ENCODE data around the gene SCN2A.

- TF ChIP-seq, protein P1, sequence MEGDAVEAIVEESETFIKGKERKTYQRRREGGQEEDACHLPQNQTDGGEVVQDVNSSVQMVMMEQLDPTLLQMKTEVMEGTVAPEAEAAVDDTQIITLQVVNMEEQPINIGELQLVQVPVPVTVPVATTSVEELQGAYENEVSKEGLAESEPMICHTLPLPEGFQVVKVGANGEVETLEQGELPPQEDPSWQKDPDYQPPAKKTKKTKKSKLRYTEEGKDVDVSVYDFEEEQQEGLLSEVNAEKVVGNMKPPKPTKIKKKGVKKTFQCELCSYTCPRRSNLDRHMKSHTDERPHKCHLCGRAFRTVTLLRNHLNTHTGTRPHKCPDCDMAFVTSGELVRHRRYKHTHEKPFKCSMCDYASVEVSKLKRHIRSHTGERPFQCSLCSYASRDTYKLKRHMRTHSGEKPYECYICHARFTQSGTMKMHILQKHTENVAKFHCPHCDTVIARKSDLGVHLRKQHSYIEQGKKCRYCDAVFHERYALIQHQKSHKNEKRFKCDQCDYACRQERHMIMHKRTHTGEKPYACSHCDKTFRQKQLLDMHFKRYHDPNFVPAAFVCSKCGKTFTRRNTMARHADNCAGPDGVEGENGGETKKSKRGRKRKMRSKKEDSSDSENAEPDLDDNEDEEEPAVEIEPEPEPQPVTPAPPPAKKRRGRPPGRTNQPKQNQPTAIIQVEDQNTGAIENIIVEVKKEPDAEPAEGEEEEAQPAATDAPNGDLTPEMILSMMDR (IDR thresholded peaks at IDR 0.05) = no peak
- TF ChIP-seq MYC (IDR thresholded peaks at IDR 0.05; ENCODE audit: borderline replicate concordance, low read length) (no peak), SREBF2 (IDR thresholded peaks at IDR 0.05) (no peak), EP300 (IDR thresholded peaks at IDR 0.05) (no peak), HOXA7 (CRISPR knock-in tag; IDR thresholded peaks at IDR 0.05) (no peak)
- TF ChIP-seq, protein P2, sequence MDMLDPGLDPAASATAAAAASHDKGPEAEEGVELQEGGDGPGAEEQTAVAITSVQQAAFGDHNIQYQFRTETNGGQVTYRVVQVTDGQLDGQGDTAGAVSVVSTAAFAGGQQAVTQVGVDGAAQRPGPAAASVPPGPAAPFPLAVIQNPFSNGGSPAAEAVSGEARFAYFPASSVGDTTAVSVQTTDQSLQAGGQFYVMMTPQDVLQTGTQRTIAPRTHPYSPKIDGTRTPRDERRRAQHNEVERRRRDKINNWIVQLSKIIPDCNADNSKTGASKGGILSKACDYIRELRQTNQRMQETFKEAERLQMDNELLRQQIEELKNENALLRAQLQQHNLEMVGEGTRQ (IDR thresholded peaks at IDR 0.05) = no peak
Observed at GRCh38 chr2:165440367-165440766, 201.2 kb downstream of the SCN2A start.

All from A549 (cell line).